Endothelial cell (in vitro differentiated cells): Measurements from ENCODE around the gene RORC. TPM values are rescaled to one million over a fixed set of nuclear protein-coding genes. Genes with fewer than 3 reads are reported as not detected.

Experiments
- DNase-seq: peaks from one replicate; pipeline ENCODE4 v3.0.0; 2021; ENCODE audit warnings: low spot score
- H3K27ac Mint-ChIP-seq: one replicate; pipeline ENCODE4 v1.8.0; 2021; ENCODE audit warnings: mixed read lengths, inconsistent platforms; ENCODE audit not compliant: unreplicated experiment
- H3K27me3 Mint-ChIP-seq: one replicate; pipeline ENCODE4 v1.8.0; 2021; ENCODE audit warnings: mild to moderate bottlenecking, moderate library complexity, mixed read lengths, inconsistent platforms; ENCODE audit not compliant: unreplicated experiment
- H3K36me3 Mint-ChIP-seq: one replicate; pipeline ENCODE4 v1.8.0; 2021; ENCODE audit warnings: mild to moderate bottlenecking, low read depth, mixed read lengths, inconsistent platforms; ENCODE audit not compliant: unreplicated experiment
- H3K4me1 Mint-ChIP-seq: one replicate; pipeline ENCODE4 v1.8.0; 2021; ENCODE audit warnings: mild to moderate bottlenecking, mixed read lengths, inconsistent platforms; ENCODE audit not compliant: unreplicated experiment
- H3K4me3 Mint-ChIP-seq: one replicate; pipeline ENCODE4 v1.8.0; 2021; ENCODE audit warnings: mild to moderate bottlenecking, mixed read lengths, inconsistent platforms; ENCODE audit not compliant: unreplicated experiment
- H3K9me3 Mint-ChIP-seq: one replicate; pipeline ENCODE4 v1.8.0; 2021; ENCODE audit warnings: mixed read lengths, inconsistent platforms; ENCODE audit not compliant: unreplicated experiment
- total RNA-seq: library from RNA; stranded (reverse); fragmentation: NEBNext Ultra II Directional; extraction: Animal tissue kit (Norgen Biotek cat#: 25700); gene quantifications from one replicate; pipeline ENCODE4 v1.2.1, GENCODE V29; 2021; ENCODE audit not compliant: unreplicated experiment
- TF ChIP-seq, protein P1 (sequence below): fragments of 200-600 bp; sonication (generic); IDR thresholded peaks from one replicate; pipeline ENCODE4 v1.5.0; 2021; ENCODE audit warnings: antibody characterized with exemption; ENCODE audit not compliant: unreplicated experiment

The RORC gene
- total RNA-seq, 1 donor from 2014 or later, result 1.0 TPM

DNA sequence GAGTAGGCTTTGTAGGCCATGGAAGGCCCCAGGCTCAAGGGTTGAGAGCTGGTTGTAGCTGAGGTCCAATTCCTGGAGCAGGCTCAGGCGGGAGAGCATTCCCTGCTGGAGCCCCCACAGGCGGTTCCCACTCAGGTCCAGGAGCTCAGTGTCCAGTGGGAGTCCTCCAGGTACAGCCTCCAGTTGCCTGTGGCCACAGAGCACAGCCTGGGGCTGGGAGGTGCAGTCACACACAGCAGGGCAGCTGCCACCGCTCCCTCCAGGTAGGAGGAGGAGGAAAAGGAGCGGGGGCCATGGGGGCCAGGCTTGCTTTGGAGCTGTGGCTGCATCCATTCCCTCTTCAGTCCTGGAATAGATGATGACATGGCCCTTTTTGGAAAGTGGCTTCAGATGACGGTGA, 29.2 kb downstream of the RORC start:
- H3K27me3 Mint-ChIP-seq, result peaks cover 7% of the 10 kb centered on the region
- H3K36me3 Mint-ChIP-seq, result no peaks in the 10 kb centered on the region
- TF ChIP-seq, protein P1, sequence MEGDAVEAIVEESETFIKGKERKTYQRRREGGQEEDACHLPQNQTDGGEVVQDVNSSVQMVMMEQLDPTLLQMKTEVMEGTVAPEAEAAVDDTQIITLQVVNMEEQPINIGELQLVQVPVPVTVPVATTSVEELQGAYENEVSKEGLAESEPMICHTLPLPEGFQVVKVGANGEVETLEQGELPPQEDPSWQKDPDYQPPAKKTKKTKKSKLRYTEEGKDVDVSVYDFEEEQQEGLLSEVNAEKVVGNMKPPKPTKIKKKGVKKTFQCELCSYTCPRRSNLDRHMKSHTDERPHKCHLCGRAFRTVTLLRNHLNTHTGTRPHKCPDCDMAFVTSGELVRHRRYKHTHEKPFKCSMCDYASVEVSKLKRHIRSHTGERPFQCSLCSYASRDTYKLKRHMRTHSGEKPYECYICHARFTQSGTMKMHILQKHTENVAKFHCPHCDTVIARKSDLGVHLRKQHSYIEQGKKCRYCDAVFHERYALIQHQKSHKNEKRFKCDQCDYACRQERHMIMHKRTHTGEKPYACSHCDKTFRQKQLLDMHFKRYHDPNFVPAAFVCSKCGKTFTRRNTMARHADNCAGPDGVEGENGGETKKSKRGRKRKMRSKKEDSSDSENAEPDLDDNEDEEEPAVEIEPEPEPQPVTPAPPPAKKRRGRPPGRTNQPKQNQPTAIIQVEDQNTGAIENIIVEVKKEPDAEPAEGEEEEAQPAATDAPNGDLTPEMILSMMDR, result no peak

DNA sequence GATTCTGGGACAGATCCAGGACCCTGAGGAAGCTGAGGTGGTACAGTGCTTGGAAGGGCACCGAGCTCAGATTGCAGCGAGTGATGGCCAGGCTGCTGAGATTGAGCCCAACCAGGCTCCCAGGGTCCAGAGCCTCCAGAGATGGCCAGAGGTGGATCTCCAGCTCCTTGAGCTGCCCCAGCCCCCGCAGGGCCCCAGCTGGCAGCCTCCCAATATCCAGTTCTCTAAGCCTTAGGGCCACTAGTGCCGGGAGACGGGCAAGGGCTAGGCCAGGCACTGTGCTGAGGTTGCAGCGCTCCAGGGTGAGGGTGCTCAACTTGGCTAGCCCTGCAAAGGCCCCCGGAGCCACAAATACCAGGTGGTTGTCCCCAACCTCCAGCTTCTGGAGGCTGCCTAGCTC, 29.8 kb downstream of the RORC start:
- peaks cover 7% of the 10 kb centered on the region for H3K27me3 Mint-ChIP-seq
- TF ChIP-seq, protein P1, result no peak
- DNase-seq, result no peak
- H3K4me1 Mint-ChIP-seq, result peaks cover 31% of the 10 kb centered on the region
- H3K9me3 Mint-ChIP-seq, result no peaks in the 10 kb centered on the region
- no peak overlapping the region for H3K4me3 Mint-ChIP-seq
- H3K27ac Mint-ChIP-seq, result no peak overlapping the region
- H3K36me3 Mint-ChIP-seq, result no peaks in the 10 kb centered on the region

More for the DNA sequence above, 29.2 kb downstream of the RORC start:
- Mint-ChIP-seq H3K9me3 (no peaks in the 10 kb centered on the region), H3K4me1 (peaks cover 31% of the 10 kb centered on the region), H3K4me3 (no peak overlapping the region), H3K27ac (no peak overlapping the region)
- DNase-seq, result no peak

DNA sequence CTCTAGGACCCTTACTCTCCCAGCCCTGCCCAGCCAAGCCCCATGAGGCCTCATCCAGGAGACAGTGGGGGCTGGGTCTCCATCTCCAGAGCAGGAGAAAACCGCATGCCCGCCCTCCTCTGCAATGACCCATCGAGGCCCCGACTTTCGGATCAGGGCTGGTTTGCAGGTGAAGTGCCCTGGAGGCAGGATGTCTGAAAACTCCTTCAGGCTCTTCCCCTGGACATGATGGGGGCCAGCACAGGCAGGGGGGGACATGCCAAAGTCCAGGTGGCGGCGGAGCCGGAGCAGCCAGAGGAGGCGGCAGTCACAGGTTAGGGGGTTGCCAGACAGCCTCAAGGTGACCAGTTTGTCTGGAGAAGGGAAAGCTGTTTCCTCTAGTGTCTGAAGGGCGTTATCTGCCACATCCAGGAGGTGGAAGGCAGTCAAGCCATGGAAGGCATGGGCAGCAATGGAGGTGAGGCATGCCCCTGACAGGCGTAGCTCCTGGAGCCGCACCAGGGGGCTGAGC, 30.2 kb downstream of the RORC start:
- H3K27ac Mint-ChIP-seq, result no peak overlapping the region
- H3K36me3 Mint-ChIP-seq, result no peaks in the 10 kb centered on the region
- TF ChIP-seq, protein P1, result no peak
- peaks cover 35% of the 10 kb centered on the region for H3K4me1 Mint-ChIP-seq
- no peak for DNase-seq
- no peak overlapping the region for H3K4me3 Mint-ChIP-seq
- peaks cover 7% of the 10 kb centered on the region for H3K27me3 Mint-ChIP-seq
- H3K9me3 Mint-ChIP-seq, result no peaks in the 10 kb centered on the region

DNA sequence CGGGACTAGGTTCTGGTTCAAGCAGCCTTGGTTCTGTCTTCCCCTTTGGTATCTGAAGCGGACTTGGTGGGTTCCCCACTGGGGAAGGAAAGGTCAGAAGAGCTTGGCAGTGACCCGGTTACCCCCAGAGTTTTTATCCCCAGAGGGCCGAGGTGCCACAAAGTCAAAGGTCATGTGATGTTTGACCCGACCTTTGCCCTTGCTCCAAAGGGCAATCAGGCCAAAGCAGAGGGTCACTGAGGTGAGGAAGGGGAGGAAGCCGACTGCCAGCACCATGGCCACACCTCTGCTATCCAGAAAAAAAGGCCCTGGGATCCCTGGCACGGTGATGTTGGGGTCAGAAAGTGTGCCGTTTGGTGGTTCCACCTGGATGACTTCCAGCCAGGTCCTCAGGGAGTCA, 30.8 kb downstream of the RORC start:
- H3K4me3 Mint-ChIP-seq, result no peak overlapping the region
- no peak for DNase-seq
- H3K36me3 Mint-ChIP-seq, result no peaks in the 10 kb centered on the region
- H3K27me3 Mint-ChIP-seq, result peaks cover 10% of the 10 kb centered on the region
- TF ChIP-seq, protein P1, result no peak
- no peaks in the 10 kb centered on the region for H3K9me3 Mint-ChIP-seq
- H3K4me1 Mint-ChIP-seq, result peaks cover 35% of the 10 kb centered on the region
- H3K27ac Mint-ChIP-seq, result no peak overlapping the region

DNA sequence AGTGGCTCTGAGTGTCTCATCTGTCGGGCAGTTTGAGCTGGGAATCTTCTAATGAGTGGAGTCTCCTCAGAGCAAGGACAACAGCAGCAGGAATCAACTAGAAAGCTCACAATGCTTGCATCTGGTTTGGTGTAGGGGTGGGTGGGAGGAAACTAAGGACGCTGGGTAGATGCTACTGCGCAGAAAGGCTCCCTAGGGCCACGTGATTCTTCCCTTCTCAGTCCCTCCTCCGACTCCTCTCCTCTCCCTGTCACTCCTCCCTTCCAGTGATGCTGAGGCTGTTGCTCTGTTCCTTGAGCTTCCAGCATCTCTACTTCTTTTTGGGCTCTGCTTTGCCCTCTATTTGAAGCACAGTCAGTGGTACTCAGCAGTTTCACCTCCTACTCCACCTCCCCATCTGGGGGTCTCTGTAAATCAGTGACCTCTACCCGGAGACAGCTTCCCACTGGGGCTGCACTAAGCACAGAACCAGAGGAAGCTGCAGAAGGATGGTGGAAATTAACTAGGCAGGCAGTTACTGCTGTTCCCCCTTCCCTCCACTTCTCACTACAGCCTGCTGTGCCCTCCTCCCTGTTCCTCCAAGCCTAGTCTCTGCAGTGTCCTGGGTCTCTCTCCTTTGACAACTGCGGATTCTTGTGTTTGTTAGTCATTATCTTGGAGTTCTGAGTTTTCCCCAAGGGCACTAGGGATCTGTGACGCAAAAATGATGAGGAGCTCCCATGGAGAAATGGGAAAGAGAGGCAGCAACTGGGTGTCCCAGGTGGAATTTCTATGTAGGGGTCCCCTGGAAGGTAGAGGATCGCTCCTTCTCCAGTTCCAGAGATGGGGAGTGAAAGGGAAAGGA, 32.2 kb downstream of the RORC start:
- H3K4me1 Mint-ChIP-seq, result peaks cover 29% of the 10 kb centered on the region
- no peak overlapping the region for H3K4me3 Mint-ChIP-seq
- no peaks in the 10 kb centered on the region for H3K36me3 Mint-ChIP-seq
- H3K9me3 Mint-ChIP-seq, result no peaks in the 10 kb centered on the region
- H3K27ac Mint-ChIP-seq, result no peak overlapping the region
- DNase-seq, result no peak
- H3K27me3 Mint-ChIP-seq, result peaks cover 10% of the 10 kb centered on the region
- TF ChIP-seq, protein P1, result no peak
